Measurements from ENCODE around the gene PLAGL2.

PLAGL2 gene

GRCh38 chr20:32231245-32231644, 23.7 kb upstream of the PLAGL2 start:
- H3K4me3 ChIP-seq (ENCODE audit: low read depth, low read length): no peak overlapping the region
- TF ChIP-seq CTCF (IDR thresholded peaks at IDR 0.05; ENCODE audit: control insufficient read depth, extremely low read depth, insufficient read depth): no peak
- DNase-seq (ENCODE audit: low read depth): no peak

- DNase-seq (ENCODE audit: low read depth): no peak
- H3K4me3 ChIP-seq (ENCODE audit: low read depth, low read length): no peak overlapping the region
- no peak for TF ChIP-seq CTCF (IDR thresholded peaks at IDR 0.05; ENCODE audit: control insufficient read depth, extremely low read depth, insufficient read depth)
These were observed 23.2 kb upstream of the PLAGL2 start for GRCh38 chr20:32230707-32231106.

GRCh38 chr20:32229251-32229747, 21.8 kb upstream of the PLAGL2 start:
- H3K4me3 ChIP-seq (ENCODE audit: low read depth, low read length): no peak overlapping the region
- no peak for DNase-seq (ENCODE audit: low read depth)
- no peak for TF ChIP-seq CTCF (IDR thresholded peaks at IDR 0.05; ENCODE audit: control insufficient read depth, extremely low read depth, insufficient read depth)

- peak overlapping the region; percentile 27; the same call in 1 of the 2 replicates for H3K4me3 ChIP-seq (ENCODE audit: low read depth, low read length)
- peak; percentile 80 for DNase-seq (ENCODE audit: low read depth)
- no peak for TF ChIP-seq CTCF (IDR thresholded peaks at IDR 0.05; ENCODE audit: control insufficient read depth, extremely low read depth, insufficient read depth)
These were observed 20.5 kb upstream of the PLAGL2 start for GRCh38 chr20:32227744-32228688.

GRCh38 chr20:32227306-32227705, 19.8 kb upstream of the PLAGL2 start:
- peak; percentile 67 for DNase-seq (ENCODE audit: low read depth)
- TF ChIP-seq CTCF (IDR thresholded peaks at IDR 0.05; ENCODE audit: control insufficient read depth, extremely low read depth, insufficient read depth): no peak
- peak overlapping the region; percentile 27; the same call in 1 of the 2 replicates for H3K4me3 ChIP-seq (ENCODE audit: low read depth, low read length)

GRCh38 chr20:32226391-32226790, 18.8 kb upstream of the PLAGL2 start:
- no peak overlapping the region for H3K4me3 ChIP-seq (ENCODE audit: low read depth, low read length)
- TF ChIP-seq CTCF (IDR thresholded peaks at IDR 0.05; ENCODE audit: control insufficient read depth, extremely low read depth, insufficient read depth): no peak
- no peak for DNase-seq (ENCODE audit: low read depth)

Measured in LNCaP clone FGC (cell line).